GM23338 (cell line): ENCODE results near the gene UCKL1. TPM values are rescaled to one million over a fixed set of nuclear protein-coding genes. Genes with fewer than 3 reads are reported as not detected.
"Not testable (repeated sequence)": the region's sequence is repeated elsewhere in the genome, so short reads cannot be mapped to it uniquely, and the experiment has no call there.

Source experiments
- ATAC-seq: fragments of 200-7000 bp; cut with Tn5 transposase; 3 replicates; pipeline ENCODE4 v1.9.1; 2020
- DNase-seq: peaks from one replicate; pipeline ENCODE4 v3.0.0-alpha.2; 2015; ENCODE audit warnings: low spot score
- H2AFZ ChIP-seq: fragments of 200-600 bp; sonication (generic); 2 replicates; pipeline ENCODE4 v1.8.0; 2016; ENCODE audit warnings: antibody characterized with exemption, mild to moderate bottlenecking, moderate library complexity
- H3F3A ChIP-seq: fragments of 200-600 bp; sonication (generic); replicated peaks from 2 replicates; pipeline ENCODE4 v1.8.0; 2017; ENCODE audit warnings: antibody characterized with exemption, mixed run types, low read depth
- H3K27ac ChIP-seq: fragments of 200-600 bp; sonication (generic); 2 replicates; pipeline ENCODE4 v1.6.1; 2016; ENCODE audit warnings: low read depth
- H3K27me3 ChIP-seq: fragments of 200-600 bp; sonication (generic); 2 replicates; pipeline ENCODE4 v1.8.0; 2016; ENCODE audit warnings: mild to moderate bottlenecking, mixed run types, moderate library complexity; ENCODE audit not compliant: insufficient read depth
- H3K36me3 ChIP-seq: fragments of 200-600 bp; sonication (generic); 2 replicates; pipeline ENCODE4 v1.8.0; 2016; ENCODE audit warnings: mild to moderate bottlenecking; ENCODE audit not compliant: insufficient read depth
- H3K4me1 ChIP-seq: fragments of 200-600 bp; sonication (generic); 2 replicates; pipeline ENCODE4 v1.8.0; 2016; ENCODE audit warnings: mild to moderate bottlenecking, moderate library complexity; ENCODE audit not compliant: insufficient read depth
- H3K4me2 ChIP-seq: fragments of 200-600 bp; sonication (generic); 2 replicates; pipeline ENCODE4 v1.7.1; 2017; ENCODE audit warnings: mixed run types
- H3K4me3 ChIP-seq: fragments of 200-600 bp; sonication (generic); 2 replicates; pipeline ENCODE4 v1.6.1; 2016; ENCODE audit warnings: mixed run types
- H3K79me2 ChIP-seq: fragments of 200-600 bp; sonication (generic); replicated peaks from 2 replicates; pipeline ENCODE4 v1.8.0; 2017; ENCODE audit warnings: mild to moderate bottlenecking; ENCODE audit not compliant: insufficient read depth
- H3K9me2 ChIP-seq: fragments of 200-600 bp; sonication (generic); 2 replicates; pipeline ENCODE4 v1.8.0; 2017; ENCODE audit not compliant: insufficient read depth
- H4K20me1 ChIP-seq: fragments of 200-600 bp; sonication (generic); replicated peaks from 2 replicates; pipeline ENCODE4 v1.8.0; 2017; ENCODE audit warnings: mild to moderate bottlenecking; ENCODE audit not compliant: insufficient read depth
- H3K27ac Mint-ChIP-seq: 2 replicates; pipeline ENCODE4 v1.8.0; 2020; ENCODE audit warnings: inconsistent platforms, mild to moderate bottlenecking, moderate library complexity, mixed read lengths
- H3K27me3 Mint-ChIP-seq: 3 replicates; pipeline ENCODE4 v1.8.0; 2022; ENCODE audit warnings: low read depth, mild to moderate bottlenecking, moderate library complexity, mixed read lengths, inconsistent platforms; ENCODE audit not compliant: insufficient read depth, poor library complexity
- H3K36me3 Mint-ChIP-seq: 3 replicates; pipeline ENCODE4 v1.8.0; 2021; ENCODE audit warnings: low read depth, mild to moderate bottlenecking, inconsistent platforms, moderate library complexity, mixed read lengths
- H3K4me1 Mint-ChIP-seq: 3 replicates; pipeline ENCODE4 v1.8.0; 2020; ENCODE audit warnings: mild to moderate bottlenecking, inconsistent platforms, mixed read lengths
- H3K4me3 Mint-ChIP-seq: 3 replicates; pipeline ENCODE4 v1.8.0; 2021; ENCODE audit warnings: moderate library complexity, mild to moderate bottlenecking, inconsistent platforms, mixed read lengths
- H3K9me3 Mint-ChIP-seq: 3 replicates; pipeline ENCODE4 v1.8.0; 2020; ENCODE audit warnings: moderate library complexity, mild to moderate bottlenecking, inconsistent platforms, mixed read lengths
- ETS1 ChIP-seq: IDR thresholded peaks from 2 replicates; pipeline ENCODE4 v1.6.1; 2016; ENCODE audit warnings: antibody characterized with exemption
- EZH2phosphoT487 ChIP-seq: fragments of 200-600 bp; sonication (generic); IDR thresholded peaks from one replicate; pipeline ENCODE4 v1.8.1; 2018; ENCODE audit warnings: antibody characterized with exemption; ENCODE audit not compliant: unreplicated experiment
- POLR2AphosphoS5 ChIP-seq: IDR thresholded peaks from 2 replicates; pipeline ENCODE4 v1.6.1; 2016; ENCODE audit warnings: antibody characterized with exemption, low read depth
- REST ChIP-seq: IDR thresholded peaks from one replicate; pipeline ENCODE4 v1.6.1; 2018; ENCODE audit warnings: antibody characterized with exemption; ENCODE audit not compliant: unreplicated experiment
- STAT1 ChIP-seq: IDR thresholded peaks from one replicate; pipeline ENCODE4 v1.6.1; 2016; ENCODE audit warnings: antibody characterized with exemption; ENCODE audit not compliant: unreplicated experiment
- ZNF462 ChIP-seq: fragments of 250-450 bp; sonication (Bioruptor Pico); IDR thresholded peaks from 2 replicates; pipeline ENCODE4 v1.5.0; 2020; ENCODE audit warnings: mild to moderate bottlenecking, moderate library complexity
- polyA plus RNA-seq: library from polyadenylated mRNA; unstranded; fragments of >200 nt; fragmentation: Nextera tagmentation; extraction: Ambion mirVana; gene quantifications from 2 replicates; pipeline ENCODE4 v1.2.1, GENCODE V29; 2016
- total RNA-seq: library from RNA; depleted of rRNA; stranded (reverse); fragments of >200 nt; shearing (Covaris generic); gene quantifications from 2 replicates; pipeline ENCODE4 v1.2.3, GENCODE V29; 2014

UCKL1 gene
- total and polyA plus RNA-seq, 2 experiments from 2014 or later: 56.8 to 82.5 TPM

GRCh38 chr20:63972312-63973159, 16.3 kb upstream of the UCKL1 start (continued):
- TF ChIP-seq ZNF462 (CRISPR knock-in tag): no peak
- TF ChIP-seq POLR2AphosphoS5: no peak
- no peak for TF ChIP-seq EZH2phosphoT487
- no peak for TF ChIP-seq REST
- TF ChIP-seq STAT1: no peak
- no peak for TF ChIP-seq ETS1

GRCh38 chr20:63971960-63972311, 15.7 kb upstream of the UCKL1 start:
- ATAC-seq, H3K36me3 ChIP-seq, H3K27ac ChIP-seq, H4K20me1 ChIP-seq, H3K9me3 Mint-ChIP-seq, H3K27me3 ChIP-seq, H2AFZ ChIP-seq, H3K4me1 ChIP-seq, H3K9me2 ChIP-seq, H3K4me2 ChIP-seq, H3K4me3 Mint-ChIP-seq, H3K4me3 ChIP-seq, H3K79me2 ChIP-seq, H3K27ac Mint-ChIP-seq, DNase-seq, H3K36me3 Mint-ChIP-seq: not testable (repeated sequence)
- peaks cover 19% of the 10 kb centered on the region for H3K4me1 Mint-ChIP-seq
- peaks cover 26% of the 10 kb centered on the region for H3K27me3 Mint-ChIP-seq
- H3F3A ChIP-seq: peaks cover 12% of the 10 kb centered on the region; the same call in 1 of the 2 replicates
